ENCODE measurements around the gene ABHD16A. TPM values are rescaled to one million over a fixed set of nuclear protein-coding genes. Genes with fewer than 3 reads are reported as not detected.

Gene ABHD16A
- total and polyA plus RNA-seq, 10 of the 15 experiments (the other 5 are each of a cell fraction or from before 2014, with no cell fraction given): 7.5 to 43.0 (median 32.9) TPM

- TF ChIP-seq ZNF384 (IDR thresholded peaks at IDR 0.05; ENCODE audit: borderline replicate concordance, low read depth, low read length) (no peak), MYB (IDR thresholded peaks at IDR 0.05; ENCODE audit: borderline replicate concordance, low read depth, low read length) (0 out of 2 replicates have a peak, but pooled peaks have one; percentile 66), GABPA (IDR thresholded peaks at IDR 0.05; ENCODE audit: low read depth) (no peak), MAX (IDR thresholded peaks at IDR 0.05; ENCODE audit: low read depth, low read length) (no peak), NFYB (IDR thresholded peaks at IDR 0.05; ENCODE audit: insufficient read depth, low read depth, low read length) (no peak), CHD4 (IDR thresholded peaks at IDR 0.05) (no peak), ZNF592 (IDR thresholded peaks at IDR 0.05) (no peak), SKIL (IDR thresholded peaks at IDR 0.05; ENCODE audit: low read depth, poor library complexity, severe bottlenecking) (no peak), KLF5 (IDR thresholded peaks at IDR 0.05; ENCODE audit: partially characterized antibody) (no peak), ZNF687 (IDR thresholded peaks at IDR 0.05) (peak; percentile 70), CEBPZ (IDR thresholded peaks at IDR 0.05; ENCODE audit: low read depth, low read length) (no peak), SMC3 (IDR thresholded peaks at IDR 0.05; ENCODE audit: borderline replicate concordance, low read length) (no peak), BACH1 (IDR thresholded peaks at IDR 0.05; ENCODE audit: borderline replicate concordance) (peak; percentile 76; the same call in 1 of the 2 replicates), ASH2L (IDR thresholded peaks at IDR 0.05; ENCODE audit: borderline replicate concordance, low read depth) (no peak)
Measured at GRCh38 chr6:31736021-31736767, 33.1 kb upstream of the ABHD16A start, which contains the start of gene CLIC1 (continued).
